Neural cell (in vitro differentiated cells): ENCODE data around the gene SLF1. TPM values are rescaled to one million over a fixed set of nuclear protein-coding genes. Genes with fewer than 3 reads are reported as not detected.
A peak's percentile ranks its signal among the peaks of the same experiment; 100 is the strongest.

Experiments used
- H2AFZ ChIP-seq: fragments of 200-600, 300-800 bp; sonication (generic), shearing (Covaris generic); 2 replicates; pipeline ENCODE4 v1.6.0; 2014; ENCODE audit warnings: low read depth, mild to moderate bottlenecking, antibody characterized with exemption, low read length, moderate library complexity
- H3F3A ChIP-seq: fragments of 200-600 bp; shearing (Covaris generic); 2 replicates; pipeline ENCODE4 v1.6.1; 2016; ENCODE audit warnings: mild to moderate bottlenecking, moderate library complexity, mixed read lengths, antibody characterized with exemption, low read length; ENCODE audit not compliant: insufficient read depth, poor library complexity, severe bottlenecking
- H3K27ac ChIP-seq: fragments of 200-600, 300-800 bp; sonication (generic), shearing (Covaris generic); 2 replicates; pipeline ENCODE4 v1.5.1; 2014; ENCODE audit warnings: mild to moderate bottlenecking, low read length, moderate library complexity
- H3K27me3 ChIP-seq: fragments of 300-800, 200-600 bp; sonication (generic), shearing (Covaris generic); 2 replicates; pipeline ENCODE4 v1.6.0; 2014; ENCODE audit warnings: mild to moderate bottlenecking, low read depth, low read length, moderate library complexity; ENCODE audit not compliant: insufficient read depth
- H3K36me3 ChIP-seq: fragments of 300-800, 200-600 bp; sonication (generic), shearing (Covaris generic); 2 replicates; pipeline ENCODE4 v1.5.1; 2014; ENCODE audit warnings: mild to moderate bottlenecking, antibody characterized with exemption, low read length, moderate library complexity; ENCODE audit not compliant: insufficient read depth
- H3K4me2 ChIP-seq: fragments of 300-800, 200-600 bp; sonication (generic), shearing (Covaris generic); 2 replicates; pipeline ENCODE4 v1.6.0; 2014; ENCODE audit warnings: mild to moderate bottlenecking, low read length
- H3K4me3 ChIP-seq: fragments of 300-800, 200-600 bp; sonication (generic), shearing (Covaris generic); 2 replicates; pipeline ENCODE4 v1.5.1; 2014; ENCODE audit warnings: mild to moderate bottlenecking, low read length, moderate library complexity
- H3K79me2 ChIP-seq: fragments of 200-600 bp; shearing (Covaris generic); replicated peaks from 2 replicates; pipeline ENCODE4 v1.6.0; 2014; ENCODE audit warnings: mild to moderate bottlenecking, low read length, moderate library complexity; ENCODE audit not compliant: insufficient read depth
- H3K9ac ChIP-seq: fragments of 300-800, 200-600 bp; sonication (generic), shearing (Covaris generic); 2 replicates; pipeline ENCODE4 v1.6.1; 2016; ENCODE audit warnings: mild to moderate bottlenecking, low read length, mixed read lengths
- H3K9me2 ChIP-seq: fragments of 200-600 bp; shearing (Covaris generic); 2 replicates; pipeline ENCODE4 v1.6.1; 2016; ENCODE audit warnings: mild to moderate bottlenecking, low read length, mixed read lengths; ENCODE audit not compliant: insufficient read depth
- H3K9me3 ChIP-seq: fragments of 200-600, 300-800 bp; sonication (generic), shearing (Covaris generic); 2 replicates; pipeline ENCODE4 v1.6.1; 2016; ENCODE audit warnings: mild to moderate bottlenecking, mixed run types, low read length, moderate library complexity, mixed read lengths
- H4K20me1 ChIP-seq: fragments of 200-600 bp; shearing (Covaris generic); 2 replicates; pipeline ENCODE4 v1.6.1; 2016; ENCODE audit warnings: mild to moderate bottlenecking, mixed run types; ENCODE audit not compliant: insufficient read depth
- CTCF ChIP-seq: fragments of 450-650 bp; IDR thresholded peaks from 2 replicates; pipeline ENCODE4 v1.5.1; 2014; ENCODE audit warnings: antibody characterized with exemption, mild to moderate bottlenecking, moderate library complexity; ENCODE audit not compliant: poor library complexity, severe bottlenecking
- EP300 ChIP-seq: fragments of 450-650 bp; conservative IDR thresholded peaks from 2 replicates; pipeline ENCODE4 v1.6.1; 2014; ENCODE audit warnings: antibody characterized with exemption, mild to moderate bottlenecking, moderate library complexity; ENCODE audit not compliant: poor library complexity, severe bottlenecking
- EZH2 ChIP-seq: fragments of 200-600, 300-800 bp; shearing (Covaris generic), sonication (generic); IDR thresholded peaks from 2 replicates; pipeline ENCODE4 v1.6.1; 2014; ENCODE audit warnings: antibody characterized with exemption, low read length, borderline replicate concordance, mild to moderate bottlenecking; ENCODE audit not compliant: insufficient read depth, poor library complexity, severe bottlenecking
- MXI1 ChIP-seq: fragments of 450-650 bp; conservative IDR thresholded peaks from 2 replicates; pipeline ENCODE4 v1.6.1; 2014; ENCODE audit warnings: antibody characterized with exemption, mild to moderate bottlenecking; ENCODE audit not compliant: poor library complexity, severe bottlenecking
- POLR2AphosphoS5 ChIP-seq: IDR thresholded peaks from 2 replicates; pipeline ENCODE4 v1.6.1; 2012
- RAD21 ChIP-seq: fragments of 450-650 bp; conservative IDR thresholded peaks from 2 replicates; pipeline ENCODE4 v1.6.1; 2014; ENCODE audit warnings: antibody characterized with exemption, mild to moderate bottlenecking, moderate library complexity
- SMC3 ChIP-seq: fragments of 450-650 bp; conservative IDR thresholded peaks from 2 replicates; pipeline ENCODE4 v1.6.1; 2014; ENCODE audit warnings: antibody characterized with exemption, mild to moderate bottlenecking, moderate library complexity; ENCODE audit not compliant: poor library complexity
- TAF1 ChIP-seq: IDR thresholded peaks from 2 replicates; pipeline ENCODE4 v1.6.1; 2012; ENCODE audit warnings: low read depth
- polyA plus RNA-seq: library from polyadenylated mRNA; depleted of rRNA; stranded (reverse); fragments of >200 nt; gene quantifications from 2 replicates; pipeline ENCODE4 v1.2.3, GENCODE V29; 2014
- TF ChIP-seq, protein P1 (sequence below): IDR thresholded peaks from 2 replicates; pipeline ENCODE4 v1.6.1; 2012; ENCODE audit warnings: borderline replicate concordance

SLF1 gene
- polyA plus RNA-seq, 1 donor from 2014 or later: 19.7 TPM

- Histone ChIP-seq H3K79me2 (no peaks in the 10 kb centered on the region), H3K27ac (no peak overlapping the region), H4K20me1 (no peaks in the 10 kb centered on the region), H3K36me3 (no peaks in the 10 kb centered on the region), H3K4me3 (no peak overlapping the region), H3K27me3 (no peaks in the 10 kb centered on the region), H3K9ac (no peak overlapping the region), H3K9me2 (no peaks in the 10 kb centered on the region), H3K4me2 (no peak overlapping the region), H3F3A (no peaks in the 10 kb centered on the region), H3K9me3 (no peaks in the 10 kb centered on the region), H2AFZ (no peak overlapping the region)
- TF ChIP-seq POLR2AphosphoS5 (peak; percentile 28), EP300 (peak; percentile 62), RAD21 (no peak)
Observed at GRCh38 chr5:94674490-94675382, 56.3 kb downstream of the SLF1 start.

DNA sequence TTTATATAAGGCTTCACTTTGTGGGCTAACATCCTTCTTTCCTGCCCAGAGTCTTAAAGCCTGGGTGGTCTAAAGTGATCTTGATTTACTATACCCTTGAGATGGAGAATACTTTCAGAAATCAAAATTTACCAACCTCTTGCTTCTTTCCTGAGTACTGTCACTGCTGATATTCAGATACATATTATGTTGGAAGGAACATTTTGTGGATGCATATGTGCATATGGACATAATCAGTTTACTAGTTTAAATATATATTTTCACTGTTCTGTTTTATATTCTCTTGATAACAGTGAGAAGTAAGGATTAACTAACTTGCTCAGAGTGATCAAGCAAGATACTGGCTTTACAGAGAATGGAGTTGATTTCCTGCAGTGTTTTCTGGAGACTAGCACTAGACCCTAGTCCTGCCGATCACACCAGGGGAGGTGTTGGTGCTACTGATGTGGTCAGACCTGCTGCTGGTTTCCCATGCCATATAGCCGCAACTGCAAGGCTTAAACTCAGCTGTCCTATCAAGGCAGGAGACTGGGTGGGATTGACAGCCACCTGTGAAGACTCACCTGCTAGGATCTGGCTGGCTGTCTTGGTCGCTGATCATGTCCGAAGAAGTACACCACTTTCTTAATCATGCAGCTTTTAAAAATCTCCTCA is 57.6 kb downstream of the SLF1 start:
- TF ChIP-seq TAF1: no peak
- TF ChIP-seq, protein P1, sequence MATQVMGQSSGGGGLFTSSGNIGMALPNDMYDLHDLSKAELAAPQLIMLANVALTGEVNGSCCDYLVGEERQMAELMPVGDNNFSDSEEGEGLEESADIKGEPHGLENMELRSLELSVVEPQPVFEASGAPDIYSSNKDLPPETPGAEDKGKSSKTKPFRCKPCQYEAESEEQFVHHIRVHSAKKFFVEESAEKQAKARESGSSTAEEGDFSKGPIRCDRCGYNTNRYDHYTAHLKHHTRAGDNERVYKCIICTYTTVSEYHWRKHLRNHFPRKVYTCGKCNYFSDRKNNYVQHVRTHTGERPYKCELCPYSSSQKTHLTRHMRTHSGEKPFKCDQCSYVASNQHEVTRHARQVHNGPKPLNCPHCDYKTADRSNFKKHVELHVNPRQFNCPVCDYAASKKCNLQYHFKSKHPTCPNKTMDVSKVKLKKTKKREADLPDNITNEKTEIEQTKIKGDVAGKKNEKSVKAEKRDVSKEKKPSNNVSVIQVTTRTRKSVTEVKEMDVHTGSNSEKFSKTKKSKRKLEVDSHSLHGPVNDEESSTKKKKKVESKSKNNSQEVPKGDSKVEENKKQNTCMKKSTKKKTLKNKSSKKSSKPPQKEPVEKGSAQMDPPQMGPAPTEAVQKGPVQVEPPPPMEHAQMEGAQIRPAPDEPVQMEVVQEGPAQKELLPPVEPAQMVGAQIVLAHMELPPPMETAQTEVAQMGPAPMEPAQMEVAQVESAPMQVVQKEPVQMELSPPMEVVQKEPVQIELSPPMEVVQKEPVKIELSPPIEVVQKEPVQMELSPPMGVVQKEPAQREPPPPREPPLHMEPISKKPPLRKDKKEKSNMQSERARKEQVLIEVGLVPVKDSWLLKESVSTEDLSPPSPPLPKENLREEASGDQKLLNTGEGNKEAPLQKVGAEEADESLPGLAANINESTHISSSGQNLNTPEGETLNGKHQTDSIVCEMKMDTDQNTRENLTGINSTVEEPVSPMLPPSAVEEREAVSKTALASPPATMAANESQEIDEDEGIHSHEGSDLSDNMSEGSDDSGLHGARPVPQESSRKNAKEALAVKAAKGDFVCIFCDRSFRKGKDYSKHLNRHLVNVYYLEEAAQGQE: no peak
- TF ChIP-seq MXI1: no peak
- no peak for TF ChIP-seq CTCF
- TF ChIP-seq EZH2: no peak
- TF ChIP-seq SMC3: no peak
- TF ChIP-seq EP300: no peak
- no peak for TF ChIP-seq POLR2AphosphoS5
- no peak for TF ChIP-seq RAD21
- H3K4me3 ChIP-seq: no peak overlapping the region
- H4K20me1 ChIP-seq: no peaks in the 10 kb centered on the region
- no peaks in the 10 kb centered on the region for H3K36me3 ChIP-seq
- no peaks in the 10 kb centered on the region for H3K27me3 ChIP-seq
- no peak overlapping the region for H3K27ac ChIP-seq
- no peak overlapping the region for H3K9ac ChIP-seq
- no peaks in the 10 kb centered on the region for H3F3A ChIP-seq
- no peaks in the 10 kb centered on the region for H3K9me3 ChIP-seq
- H2AFZ ChIP-seq: no peak overlapping the region
- no peak overlapping the region for H3K4me2 ChIP-seq
- no peaks in the 10 kb centered on the region for H3K9me2 ChIP-seq
- no peaks in the 10 kb centered on the region for H3K79me2 ChIP-seq
